Fibroblast of pulmonary artery (primary cell): Measurements from ENCODE around the gene XYLT2.

Experiments used
- DNase-seq: peaks from one replicate; pipeline ENCODE4 v3.0.0-alpha.2; 2010; ENCODE audit warnings: low read depth
- H3K4me3 ChIP-seq: replicated peaks from 2 replicates; pipeline ENCODE4 v1.5.1; 2011; ENCODE audit warnings: low read depth, mild to moderate bottlenecking, control low read depth, low read length, moderate library complexity
- TF ChIP-seq, protein P1 (sequence below): IDR thresholded peaks from 2 replicates; pipeline ENCODE4 v1.5.1; 2011; ENCODE audit warnings: mild to moderate bottlenecking, control low read depth, low read length, inconsistent platforms; ENCODE audit errors: missing control alignments

XYLT2 gene

DNA sequence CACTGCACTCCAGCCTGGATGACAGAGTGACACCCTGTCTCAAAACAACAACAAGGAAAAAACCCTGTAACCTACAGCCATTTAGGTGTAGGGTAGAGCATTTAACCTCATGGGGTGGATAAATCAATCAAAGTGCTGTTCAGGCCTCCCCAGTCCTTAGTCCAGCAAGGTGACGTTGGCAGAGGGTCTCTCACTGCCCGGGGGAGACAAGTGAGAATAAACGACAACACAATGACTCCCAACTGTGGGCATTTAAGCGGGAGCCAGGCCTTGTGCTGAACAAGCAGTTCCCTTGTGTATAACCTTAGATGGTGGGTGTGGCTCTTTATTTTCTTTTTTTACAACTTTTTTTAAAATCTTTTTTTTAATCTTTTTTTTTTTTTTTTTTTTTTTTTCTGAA, 42.3 kb upstream of the XYLT2 start:
- no peak overlapping the region for H3K4me3 ChIP-seq
- no peak for DNase-seq
- TF ChIP-seq, protein P1, sequence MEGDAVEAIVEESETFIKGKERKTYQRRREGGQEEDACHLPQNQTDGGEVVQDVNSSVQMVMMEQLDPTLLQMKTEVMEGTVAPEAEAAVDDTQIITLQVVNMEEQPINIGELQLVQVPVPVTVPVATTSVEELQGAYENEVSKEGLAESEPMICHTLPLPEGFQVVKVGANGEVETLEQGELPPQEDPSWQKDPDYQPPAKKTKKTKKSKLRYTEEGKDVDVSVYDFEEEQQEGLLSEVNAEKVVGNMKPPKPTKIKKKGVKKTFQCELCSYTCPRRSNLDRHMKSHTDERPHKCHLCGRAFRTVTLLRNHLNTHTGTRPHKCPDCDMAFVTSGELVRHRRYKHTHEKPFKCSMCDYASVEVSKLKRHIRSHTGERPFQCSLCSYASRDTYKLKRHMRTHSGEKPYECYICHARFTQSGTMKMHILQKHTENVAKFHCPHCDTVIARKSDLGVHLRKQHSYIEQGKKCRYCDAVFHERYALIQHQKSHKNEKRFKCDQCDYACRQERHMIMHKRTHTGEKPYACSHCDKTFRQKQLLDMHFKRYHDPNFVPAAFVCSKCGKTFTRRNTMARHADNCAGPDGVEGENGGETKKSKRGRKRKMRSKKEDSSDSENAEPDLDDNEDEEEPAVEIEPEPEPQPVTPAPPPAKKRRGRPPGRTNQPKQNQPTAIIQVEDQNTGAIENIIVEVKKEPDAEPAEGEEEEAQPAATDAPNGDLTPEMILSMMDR = no peak

DNA sequence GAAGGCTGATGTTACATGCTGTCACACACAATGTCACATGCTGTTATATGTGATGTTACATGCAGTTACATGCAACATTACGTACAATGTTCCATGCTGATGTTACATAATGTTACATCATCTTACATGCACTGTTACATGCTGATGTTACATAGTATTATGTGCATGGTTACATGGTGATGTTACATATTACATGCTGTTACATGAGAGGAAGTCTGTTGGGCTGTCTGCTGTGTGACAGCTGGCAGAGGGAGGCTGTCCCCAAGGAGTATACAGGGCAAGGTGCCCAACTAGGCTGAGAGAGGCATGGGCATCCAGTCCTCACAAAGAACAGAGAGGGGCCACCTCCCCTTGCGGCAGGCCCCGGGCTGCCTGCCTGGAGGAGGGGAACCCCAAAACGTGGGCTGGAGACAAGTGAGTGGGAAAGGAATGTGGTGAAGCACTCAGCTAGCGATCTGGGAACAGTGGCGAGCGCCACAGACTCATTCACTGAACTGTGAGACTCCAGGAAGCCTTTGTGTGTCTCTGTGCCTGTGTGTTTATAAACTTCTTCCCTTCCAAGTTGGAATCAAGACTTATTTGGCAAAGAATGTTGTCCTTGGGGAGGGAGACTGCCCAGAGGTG, 41.0 kb upstream of the XYLT2 start:
- H3K4me3 ChIP-seq = no peak overlapping the region
- peak; percentile 47 for DNase-seq
- TF ChIP-seq, protein P1 = no peak

DNA sequence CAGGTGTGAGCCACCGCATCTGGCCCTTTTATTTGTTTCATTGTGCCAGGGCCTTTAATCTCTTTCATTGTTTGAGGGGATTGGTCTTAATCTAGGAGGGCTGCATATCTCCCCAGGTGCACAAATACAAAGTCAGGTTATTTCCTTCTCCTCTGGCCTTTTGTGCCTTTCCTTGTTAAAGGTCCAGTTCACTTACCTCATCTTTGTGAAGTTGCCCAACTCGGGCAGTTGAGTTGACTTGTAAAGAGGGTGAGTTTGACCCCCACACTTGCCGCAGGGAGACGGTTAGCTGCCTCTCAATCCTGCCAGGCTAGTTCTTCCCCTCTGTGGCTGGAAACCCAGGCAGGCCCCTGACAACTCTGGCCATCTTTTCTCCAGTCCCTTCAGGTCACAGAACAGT, 38.3 kb upstream of the XYLT2 start:
- DNase-seq = no peak
- no peak overlapping the region for H3K4me3 ChIP-seq
- TF ChIP-seq, protein P1 = no peak

DNA sequence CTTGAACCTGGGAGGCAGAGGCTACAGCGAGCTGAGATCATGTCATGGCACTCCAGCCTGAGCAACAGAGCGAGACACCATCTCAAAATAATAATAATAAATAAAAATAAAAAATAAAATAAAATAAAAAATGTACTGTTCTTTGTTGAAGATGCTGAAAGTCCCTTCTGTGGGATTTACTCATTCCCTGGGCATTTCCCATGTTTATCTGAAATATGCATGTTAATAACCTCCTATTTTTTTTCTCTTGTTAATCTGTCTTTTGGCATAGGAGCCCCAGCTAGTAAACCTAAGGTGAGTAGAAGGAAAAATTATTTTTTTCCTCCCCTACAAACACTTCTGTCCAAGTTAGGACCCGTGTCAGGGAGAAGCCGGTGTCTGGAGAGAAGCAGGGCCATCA, 37.3 kb upstream of the XYLT2 start:
- TF ChIP-seq, protein P1 = no peak

DNA sequence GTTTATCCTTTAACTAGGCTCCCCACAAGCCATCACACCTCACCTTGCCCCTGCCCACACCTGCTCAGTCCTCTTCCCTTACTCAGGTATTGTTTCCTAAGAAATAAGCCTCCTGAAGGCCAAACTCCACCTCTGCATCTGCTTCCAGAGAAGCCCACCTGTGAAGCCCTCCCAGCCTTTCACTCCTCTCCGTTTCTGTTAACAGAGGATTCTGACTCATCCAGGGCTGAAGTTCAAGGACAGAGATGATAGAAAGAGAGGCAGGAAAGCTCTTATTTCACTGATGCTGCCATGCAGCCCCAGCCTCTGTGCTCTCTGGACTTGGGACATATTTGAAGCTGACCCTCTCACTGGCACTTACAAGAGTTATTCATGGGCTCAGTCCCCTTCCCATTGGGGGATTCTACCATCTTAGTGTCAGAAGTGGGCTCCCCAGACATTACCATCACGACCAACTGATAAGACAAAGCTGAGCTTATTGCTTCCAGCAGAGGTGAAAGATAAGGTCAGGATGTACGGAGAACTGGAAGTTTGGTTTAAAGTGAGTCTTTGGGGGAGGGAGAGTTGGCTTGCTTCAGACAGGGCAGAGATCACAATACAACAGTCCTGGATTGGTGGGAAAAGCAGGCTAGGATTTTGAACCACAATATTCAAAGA, 35.3 kb upstream of the XYLT2 start:
- no peak for DNase-seq
- TF ChIP-seq, protein P1 = no peak
- no peak overlapping the region for H3K4me3 ChIP-seq

More for the DNA sequence above, 37.3 kb upstream of the XYLT2 start:
- H3K4me3 ChIP-seq = no peak overlapping the region
- peak; percentile 44 for DNase-seq

DNA sequence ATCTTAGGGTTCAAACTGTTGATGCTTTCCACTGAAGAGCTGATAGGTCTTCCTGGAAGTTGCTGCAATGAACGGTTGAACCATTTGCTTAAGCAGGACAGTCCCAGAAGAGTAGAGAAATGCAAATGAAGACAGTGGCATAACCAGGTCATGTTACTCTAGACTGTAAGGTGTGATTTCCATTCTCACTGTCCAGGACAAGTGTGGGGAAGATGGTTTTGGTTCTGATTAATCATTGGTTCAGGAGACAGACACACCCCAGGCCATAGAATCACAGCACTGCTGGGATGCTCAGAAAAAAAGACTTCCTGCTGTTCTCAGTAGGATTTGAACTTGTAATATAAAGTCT, 34.8 kb upstream of the XYLT2 start:
- TF ChIP-seq, protein P1 = no peak
- H3K4me3 ChIP-seq = no peak overlapping the region
- no peak for DNase-seq

DNA sequence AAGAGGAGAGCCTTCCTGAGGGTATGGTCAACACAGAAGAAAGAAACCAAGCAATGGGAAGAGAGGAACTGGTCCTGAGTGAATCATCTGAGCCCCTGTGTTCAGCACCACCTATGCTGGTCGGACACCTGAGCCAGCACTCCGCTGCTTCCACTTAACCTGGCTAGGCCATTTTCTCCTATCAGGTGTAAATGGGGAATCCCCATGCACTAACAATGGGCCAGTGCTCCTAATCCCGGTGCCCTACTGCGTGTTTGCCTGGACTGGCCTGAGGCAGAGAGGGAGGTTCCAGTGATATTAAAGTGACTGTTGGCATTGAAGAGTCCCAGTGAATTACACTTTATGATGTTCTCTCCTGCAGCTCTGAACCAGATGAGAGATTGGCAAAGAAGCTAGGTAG, 34.4 kb upstream of the XYLT2 start:
- no peak for DNase-seq
- H3K4me3 ChIP-seq = no peak overlapping the region
- TF ChIP-seq, protein P1 = no peak
